Peyer's patch (tissue), 4 donors: ENCODE data around the gene TEX52. TPM values are rescaled to one million over a fixed set of nuclear protein-coding genes. Genes with fewer than 3 reads are reported as not detected.

Experiments used
- DNase-seq, 3 donors: peaks; one replicate each; pipeline ENCODE4 v3.0.0-alpha.2; 2017 to 2019
- H3K27ac ChIP-seq, 4 donors: fragments of 200-600 bp; sonication (generic); one replicate each; pipeline ENCODE4 v1.5.1; 2016 to 2019
- H3K27me3 ChIP-seq, 2 donors: fragments of 200-600 bp; sonication (generic); one replicate each; pipeline ENCODE4 v1.5.1; 2019
- H3K36me3 ChIP-seq, 3 donors: fragments of 200-600 bp; sonication (generic); one replicate each; pipeline ENCODE4 v1.5.1; 2016 to 2019
- H3K4me1 ChIP-seq, 4 donors: fragments of 200-600 bp; sonication (generic); one replicate each; pipeline ENCODE4 v1.5.1; 2016 to 2019
- H3K4me3 ChIP-seq, 4 donors: fragments of 200-600 bp; sonication (generic); 1 replicate in 3 of 4; 2 replicates in 1 of 4; pipeline ENCODE4 v1.5.1; 2016 to 2019; ENCODE audit warnings: mild to moderate bottlenecking in 1 of 4
- H3K9me3 ChIP-seq, 4 donors: fragments of 200-600 bp; sonication (generic); one replicate each; pipeline ENCODE4 v1.5.1; 2016 to 2019; ENCODE audit warnings: mild to moderate bottlenecking in 1 of 4
- POLR2A ChIP-seq, 2 donors: fragments of 450-650 bp; IDR thresholded peaks; one replicate each; pipeline ENCODE4 v1.5.1; 2017; ENCODE audit warnings: antibody characterized with exemption in 2 of 2, mild to moderate bottlenecking in 2 of 2, moderate library complexity in 2 of 2
- total RNA-seq, 4 donors: library from RNA; depleted of rRNA; stranded (reverse); fragments of >200 nt; gene quantifications; one replicate each; pipeline ENCODE4 v1.1.0, GENCODE V29; 2016
- TF ChIP-seq, protein P1 (sequence below), 6 experiments: fragments of 450-650 bp in 4 of 6; fragments of 200-600 bp in 2 of 6; sonication (generic) in 1 of 6; IDR thresholded peaks; one replicate each; pipeline ENCODE4 v1.5.1; 2017 to 2019; ENCODE audit warnings: antibody characterized with exemption in 6 of 6, mild to moderate bottlenecking in 3 of 6, moderate library complexity in 1 of 6

TEX52 gene
- total RNA-seq, 4 donors from 2014 or later, result 2.3 TPM; not detected in 3

DNA sequence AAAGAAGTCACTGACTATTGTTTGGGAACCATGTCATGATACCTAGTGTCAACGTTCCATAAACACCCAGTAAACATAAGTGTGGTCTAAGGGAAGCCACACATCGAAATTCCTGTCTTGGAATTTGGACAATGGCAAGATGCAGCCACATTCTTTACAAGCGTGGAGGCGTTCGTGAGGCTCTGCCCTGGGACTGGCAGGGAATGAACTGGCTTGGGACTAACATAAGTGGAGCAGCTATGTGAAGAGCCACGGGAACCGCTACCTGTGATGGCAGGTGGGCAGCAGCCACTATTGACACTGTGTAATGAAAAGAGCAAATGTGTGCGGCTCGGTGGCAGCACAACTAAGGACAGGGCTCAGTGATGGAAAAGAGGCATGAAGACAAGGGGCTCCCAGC lies 12.1 kb downstream of the TEX52 start:
- no peak overlapping the region for H3K4me3 ChIP-seq
- no peaks in the 10 kb centered on the region for H3K4me1 ChIP-seq
- no peaks in the 10 kb centered on the region for H3K27me3 ChIP-seq
- no peaks in the 10 kb centered on the region for H3K9me3 ChIP-seq
- H3K36me3 ChIP-seq, result peaks cover 0 to 5% (median 0%) of the 10 kb centered on the region in 3 donors
- TF ChIP-seq, protein P1, sequence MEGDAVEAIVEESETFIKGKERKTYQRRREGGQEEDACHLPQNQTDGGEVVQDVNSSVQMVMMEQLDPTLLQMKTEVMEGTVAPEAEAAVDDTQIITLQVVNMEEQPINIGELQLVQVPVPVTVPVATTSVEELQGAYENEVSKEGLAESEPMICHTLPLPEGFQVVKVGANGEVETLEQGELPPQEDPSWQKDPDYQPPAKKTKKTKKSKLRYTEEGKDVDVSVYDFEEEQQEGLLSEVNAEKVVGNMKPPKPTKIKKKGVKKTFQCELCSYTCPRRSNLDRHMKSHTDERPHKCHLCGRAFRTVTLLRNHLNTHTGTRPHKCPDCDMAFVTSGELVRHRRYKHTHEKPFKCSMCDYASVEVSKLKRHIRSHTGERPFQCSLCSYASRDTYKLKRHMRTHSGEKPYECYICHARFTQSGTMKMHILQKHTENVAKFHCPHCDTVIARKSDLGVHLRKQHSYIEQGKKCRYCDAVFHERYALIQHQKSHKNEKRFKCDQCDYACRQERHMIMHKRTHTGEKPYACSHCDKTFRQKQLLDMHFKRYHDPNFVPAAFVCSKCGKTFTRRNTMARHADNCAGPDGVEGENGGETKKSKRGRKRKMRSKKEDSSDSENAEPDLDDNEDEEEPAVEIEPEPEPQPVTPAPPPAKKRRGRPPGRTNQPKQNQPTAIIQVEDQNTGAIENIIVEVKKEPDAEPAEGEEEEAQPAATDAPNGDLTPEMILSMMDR (IDR thresholded peaks at IDR 0.05), result no peak
- no peak for DNase-seq
- H3K27ac ChIP-seq, result no peak overlapping the region

DNA sequence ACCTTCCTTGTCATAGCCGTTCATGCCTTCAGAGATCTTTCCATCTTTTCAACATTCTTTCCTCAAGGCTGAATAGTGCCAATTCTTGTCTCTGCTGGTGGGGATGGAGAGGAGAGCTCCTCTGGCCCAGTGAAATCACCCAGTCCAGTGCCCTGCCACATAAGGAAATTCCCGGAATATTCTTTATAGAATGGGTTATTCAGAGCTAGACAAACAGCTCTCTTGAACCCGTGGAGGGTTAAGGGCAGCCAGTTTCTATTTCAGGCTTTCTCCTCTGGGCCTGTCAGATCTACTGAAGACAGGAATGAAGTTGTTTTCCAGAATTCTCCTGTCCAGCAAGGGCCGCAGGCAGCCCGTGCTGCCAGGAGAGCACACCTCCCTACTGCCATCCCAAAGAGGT lies 13.9 kb downstream of the TEX52 start:
- H3K4me1 ChIP-seq, result no peaks in the 10 kb centered on the region
- H3K27ac ChIP-seq, result no peak overlapping the region
- no peak overlapping the region for H3K4me3 ChIP-seq
- no peaks in the 10 kb centered on the region for H3K27me3 ChIP-seq
- no peak for DNase-seq
- TF ChIP-seq, protein P1 (IDR thresholded peaks at IDR 0.05), result no peak
- no peak for TF ChIP-seq POLR2A (IDR thresholded peaks at IDR 0.05)
- peaks cover 0 to 5% (median 0%) of the 10 kb centered on the region in 3 donors for H3K36me3 ChIP-seq
- H3K9me3 ChIP-seq, result no peaks in the 10 kb centered on the region

DNA sequence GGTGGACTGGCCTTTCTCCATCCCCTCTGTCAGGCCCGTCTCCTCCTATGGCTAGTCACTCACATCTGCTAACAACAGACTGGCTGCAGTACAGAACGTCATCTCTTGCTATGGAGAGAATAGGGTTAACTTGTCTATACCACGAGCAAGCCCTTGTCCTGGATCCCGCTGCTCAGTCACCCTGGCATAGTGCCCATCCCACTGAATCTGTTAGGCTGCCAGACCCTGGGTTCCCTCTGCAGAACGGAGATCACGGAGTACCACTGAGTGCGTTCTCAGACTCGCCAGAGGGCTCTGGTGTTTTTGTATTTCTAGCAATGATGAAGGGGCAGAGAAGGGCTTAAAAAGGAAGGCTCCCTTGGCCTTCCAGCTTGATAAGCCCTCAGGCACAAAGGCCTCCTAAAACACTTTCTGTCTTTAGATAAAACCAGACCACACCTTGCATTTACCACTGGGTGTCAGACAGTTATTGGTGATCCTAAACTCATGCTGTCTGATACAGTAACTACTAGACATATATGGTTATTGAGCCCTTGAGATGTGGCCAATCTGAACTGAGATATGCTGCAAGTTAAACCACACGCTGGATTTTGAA lies 15.7 kb downstream of the TEX52 start:
- Histone ChIP-seq H3K27ac (no peak overlapping the region), H3K9me3 (no peaks in the 10 kb centered on the region), H3K4me1 (no peaks in the 10 kb centered on the region), H3K27me3 (no peaks in the 10 kb centered on the region), H3K36me3 (peaks cover 0 to 5% (median 0%) of the 10 kb centered on the region in 3 donors), H3K4me3 (no peak overlapping the region)
- DNase-seq, result no peak
- TF ChIP-seq POLR2A (IDR thresholded peaks at IDR 0.05), result no peak
- TF ChIP-seq, protein P1 (IDR thresholded peaks at IDR 0.05), result no peak

DNA sequence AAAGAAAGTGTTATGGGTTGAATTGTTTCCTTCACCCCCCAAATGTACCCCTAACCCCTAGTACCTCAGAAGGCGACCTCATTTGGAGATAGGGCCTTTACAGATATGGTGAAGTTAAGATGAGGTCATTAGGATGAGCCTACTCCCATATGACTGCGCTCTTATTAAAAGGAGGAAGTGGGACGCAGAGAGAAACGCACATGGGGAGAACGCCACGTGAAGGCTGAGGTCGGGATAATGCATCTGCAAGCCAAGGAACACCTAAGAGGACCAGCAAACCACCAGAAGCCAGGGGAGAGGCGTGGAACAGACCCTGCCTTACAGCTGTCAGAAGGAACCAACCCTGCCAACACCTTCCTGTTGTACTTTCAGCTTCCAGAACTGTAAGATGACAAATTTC lies 20.3 kb downstream of the TEX52 start:
- no peaks in the 10 kb centered on the region for H3K9me3 ChIP-seq
- no peak for DNase-seq
- H3K4me3 ChIP-seq, result no peak overlapping the region
- no peaks in the 10 kb centered on the region for H3K27me3 ChIP-seq
- TF ChIP-seq POLR2A (IDR thresholded peaks at IDR 0.05), result no peak
- TF ChIP-seq, protein P1 (IDR thresholded peaks at IDR 0.05), result no peak
- no peak overlapping the region for H3K27ac ChIP-seq
- peaks cover 0 to 9% (median 0%) of the 10 kb centered on the region in 4 donors for H3K4me1 ChIP-seq
- no peaks in the 10 kb centered on the region for H3K36me3 ChIP-seq

DNA sequence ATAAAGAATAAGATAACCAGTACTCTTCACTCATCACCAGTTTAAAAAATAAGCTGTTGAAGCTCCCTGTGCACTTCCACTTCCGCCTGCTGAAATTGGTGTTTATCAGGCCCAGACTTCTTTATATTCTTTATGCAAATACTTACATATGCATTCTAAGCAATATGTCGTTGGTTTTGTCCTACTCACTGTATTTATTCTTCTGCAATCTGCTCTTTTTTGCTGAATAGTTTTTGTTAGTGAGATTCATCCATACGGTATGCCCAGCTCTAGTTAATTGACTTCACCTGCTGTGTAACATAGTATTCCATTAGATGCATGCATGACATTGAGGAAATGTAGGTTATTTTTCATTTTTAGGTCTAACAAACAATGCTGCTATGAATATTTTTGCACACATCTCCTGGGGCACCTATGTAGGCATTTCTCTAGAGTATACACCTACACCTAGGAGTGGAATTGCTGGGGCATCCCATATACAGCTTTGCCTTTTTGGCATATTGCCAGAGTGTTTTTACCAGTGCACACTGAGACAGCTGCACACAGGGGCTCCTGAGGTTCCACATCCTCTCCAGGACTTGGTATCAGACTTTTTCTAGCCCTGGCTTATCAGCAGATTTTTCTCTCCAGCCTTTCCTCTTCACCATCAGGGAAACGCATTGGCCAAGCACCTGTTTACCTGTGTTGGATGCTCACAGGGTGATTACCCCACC lies 21.0 kb downstream of the TEX52 start:
- no peak overlapping the region for H3K4me3 ChIP-seq
- no peak for DNase-seq
- peaks cover 0 to 9% (median 0%) of the 10 kb centered on the region in 4 donors for H3K4me1 ChIP-seq
- H3K27me3 ChIP-seq, result no peaks in the 10 kb centered on the region
- H3K9me3 ChIP-seq, result no peaks in the 10 kb centered on the region
- H3K36me3 ChIP-seq, result peaks cover 0 to 2% (median 0%) of the 10 kb centered on the region in 3 donors
- TF ChIP-seq POLR2A (IDR thresholded peaks at IDR 0.05), result no peak
- TF ChIP-seq, protein P1 (IDR thresholded peaks at IDR 0.05), result no peak
- no peak overlapping the region for H3K27ac ChIP-seq
